Omental fat pad (tissue), 4 donors: Measurements from ENCODE around the gene IGLL5. TPM values are rescaled to one million over a fixed set of nuclear protein-coding genes. Genes with fewer than 3 reads are reported as not detected.

Experiments
- ATAC-seq: fragments of 150-250 bp; one replicate; pipeline ENCODE4 v1.9.1; 2016; ENCODE audit warnings: mild to moderate bottlenecking, moderate library complexity; ENCODE audit not compliant: low FRiP score
- DNase-seq: peaks from one replicate; pipeline ENCODE4 v3.0.0-alpha.2; 2019; ENCODE audit warnings: low spot score
- total RNA-seq, 4 donors: library from RNA; depleted of rRNA; stranded (reverse); fragments of >200 nt; gene quantifications; one replicate each; pipeline ENCODE4 v1.1.0, GENCODE V29; 2016
- TF ChIP-seq, protein P1 (sequence below), 3 donors: fragments of 450-650 bp; IDR thresholded peaks; one replicate each; pipeline ENCODE4 v1.5.1; 2016 to 2017; ENCODE audit warnings: antibody characterized with exemption in 3 of 3, mild to moderate bottlenecking in 3 of 3, moderate library complexity in 2 of 3

Gene IGLL5
- total RNA-seq, 4 donors from 2014 or later, result 1.2 to 7.7 (median 1.4) TPM

DNA sequence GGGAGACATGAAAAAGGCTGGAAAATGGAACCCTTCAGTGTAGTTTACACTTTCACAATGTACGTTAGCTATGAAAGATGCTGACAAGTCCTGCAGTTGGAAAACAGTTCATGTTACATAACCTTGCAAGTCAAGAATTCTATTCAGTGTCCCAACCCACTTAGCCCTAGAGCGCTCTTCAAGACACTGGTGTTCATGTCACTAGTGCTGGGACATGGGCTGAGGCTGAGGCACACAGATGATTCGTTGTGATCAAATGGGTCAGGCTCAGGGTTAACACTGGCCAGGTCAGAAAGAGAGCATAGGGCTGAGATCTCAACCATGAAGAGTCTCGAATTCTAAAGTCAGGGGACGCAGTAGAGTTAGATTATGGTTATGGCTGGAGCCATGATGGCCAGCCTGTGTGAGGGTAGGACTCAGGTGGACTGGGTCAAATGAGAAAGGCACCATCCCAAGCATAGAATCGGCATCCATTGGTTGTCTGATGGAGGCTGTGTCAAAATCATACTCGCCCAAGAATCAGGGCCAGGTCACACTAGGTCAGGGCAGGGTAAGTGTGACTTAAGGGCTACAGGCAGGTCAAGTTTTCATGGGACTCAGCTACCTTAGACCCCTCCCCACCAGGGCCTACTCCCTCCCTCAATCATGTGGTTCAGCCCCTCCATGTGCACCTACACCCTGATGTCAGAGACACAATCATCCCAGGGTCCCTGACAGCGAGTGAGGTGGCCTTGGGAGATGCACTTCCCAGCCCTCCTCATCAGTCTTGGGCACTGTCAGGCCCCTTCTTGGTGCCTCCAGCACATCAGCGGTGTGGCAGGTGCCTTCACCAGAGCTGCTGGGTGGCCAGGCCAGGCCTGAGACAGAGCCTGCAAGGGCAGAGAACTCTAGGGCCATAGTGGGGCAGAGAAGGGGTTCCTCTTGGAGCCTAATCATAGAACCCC, 20.2 kb downstream of the IGLL5 start:
- DNase-seq, result no peak
- TF ChIP-seq, protein P1, sequence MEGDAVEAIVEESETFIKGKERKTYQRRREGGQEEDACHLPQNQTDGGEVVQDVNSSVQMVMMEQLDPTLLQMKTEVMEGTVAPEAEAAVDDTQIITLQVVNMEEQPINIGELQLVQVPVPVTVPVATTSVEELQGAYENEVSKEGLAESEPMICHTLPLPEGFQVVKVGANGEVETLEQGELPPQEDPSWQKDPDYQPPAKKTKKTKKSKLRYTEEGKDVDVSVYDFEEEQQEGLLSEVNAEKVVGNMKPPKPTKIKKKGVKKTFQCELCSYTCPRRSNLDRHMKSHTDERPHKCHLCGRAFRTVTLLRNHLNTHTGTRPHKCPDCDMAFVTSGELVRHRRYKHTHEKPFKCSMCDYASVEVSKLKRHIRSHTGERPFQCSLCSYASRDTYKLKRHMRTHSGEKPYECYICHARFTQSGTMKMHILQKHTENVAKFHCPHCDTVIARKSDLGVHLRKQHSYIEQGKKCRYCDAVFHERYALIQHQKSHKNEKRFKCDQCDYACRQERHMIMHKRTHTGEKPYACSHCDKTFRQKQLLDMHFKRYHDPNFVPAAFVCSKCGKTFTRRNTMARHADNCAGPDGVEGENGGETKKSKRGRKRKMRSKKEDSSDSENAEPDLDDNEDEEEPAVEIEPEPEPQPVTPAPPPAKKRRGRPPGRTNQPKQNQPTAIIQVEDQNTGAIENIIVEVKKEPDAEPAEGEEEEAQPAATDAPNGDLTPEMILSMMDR (IDR thresholded peaks at IDR 0.05), result no peak
- ATAC-seq, result no peak

DNA sequence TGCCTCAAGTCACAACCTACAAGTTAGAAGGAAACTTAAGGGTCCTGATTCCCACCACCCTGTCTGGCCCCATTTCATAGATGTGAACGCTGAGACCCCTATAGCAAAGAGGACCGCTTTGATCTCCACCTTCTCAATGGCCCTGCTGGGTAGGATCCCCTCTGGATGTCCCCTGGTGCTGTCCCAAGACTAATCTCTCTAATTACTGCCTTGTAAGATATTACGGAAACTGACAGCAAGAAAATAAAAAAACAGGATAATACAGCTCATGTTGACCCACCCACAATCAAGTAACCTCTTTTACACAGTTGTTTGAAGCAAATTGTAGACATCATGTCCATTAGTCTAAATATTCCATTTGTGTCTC, 20.9 kb downstream of the IGLL5 start:
- no peak for ATAC-seq
- TF ChIP-seq, protein P1 (IDR thresholded peaks at IDR 0.05), result no peak
- no peak for DNase-seq

DNA sequence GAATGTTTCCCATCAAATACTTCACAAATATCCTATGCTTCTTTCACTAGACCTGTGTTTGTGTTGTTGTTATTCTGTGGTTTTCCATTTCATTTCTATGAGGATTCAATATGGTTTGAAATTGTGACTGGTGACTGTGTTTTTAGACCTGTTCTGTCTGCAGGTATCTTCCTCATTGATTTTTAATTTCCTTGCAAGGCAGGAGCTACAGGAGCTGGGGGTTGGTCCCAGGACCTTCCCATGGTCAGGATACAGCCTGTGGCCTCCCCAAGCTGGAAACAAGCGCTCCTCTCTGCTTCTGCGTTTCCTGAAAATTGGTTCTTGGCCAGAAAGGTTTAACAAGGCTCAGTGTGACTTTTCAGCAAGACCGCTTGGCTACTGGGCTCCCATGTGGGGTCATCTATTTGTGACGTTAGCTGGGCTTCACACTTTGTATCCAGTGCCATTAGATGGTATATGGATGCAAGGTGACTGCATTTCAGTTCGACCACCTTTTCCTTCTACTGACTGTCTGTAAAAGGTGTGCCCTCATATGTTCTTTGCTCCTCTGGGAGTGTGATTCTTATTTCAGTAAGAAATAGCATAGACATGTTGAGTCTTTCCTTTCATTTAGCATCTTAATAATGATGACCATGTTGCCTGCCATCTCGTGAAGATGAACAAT, 21.5 kb downstream of the IGLL5 start:
- no peak for DNase-seq
- TF ChIP-seq, protein P1 (IDR thresholded peaks at IDR 0.05), result no peak
- ATAC-seq, result no peak

DNA sequence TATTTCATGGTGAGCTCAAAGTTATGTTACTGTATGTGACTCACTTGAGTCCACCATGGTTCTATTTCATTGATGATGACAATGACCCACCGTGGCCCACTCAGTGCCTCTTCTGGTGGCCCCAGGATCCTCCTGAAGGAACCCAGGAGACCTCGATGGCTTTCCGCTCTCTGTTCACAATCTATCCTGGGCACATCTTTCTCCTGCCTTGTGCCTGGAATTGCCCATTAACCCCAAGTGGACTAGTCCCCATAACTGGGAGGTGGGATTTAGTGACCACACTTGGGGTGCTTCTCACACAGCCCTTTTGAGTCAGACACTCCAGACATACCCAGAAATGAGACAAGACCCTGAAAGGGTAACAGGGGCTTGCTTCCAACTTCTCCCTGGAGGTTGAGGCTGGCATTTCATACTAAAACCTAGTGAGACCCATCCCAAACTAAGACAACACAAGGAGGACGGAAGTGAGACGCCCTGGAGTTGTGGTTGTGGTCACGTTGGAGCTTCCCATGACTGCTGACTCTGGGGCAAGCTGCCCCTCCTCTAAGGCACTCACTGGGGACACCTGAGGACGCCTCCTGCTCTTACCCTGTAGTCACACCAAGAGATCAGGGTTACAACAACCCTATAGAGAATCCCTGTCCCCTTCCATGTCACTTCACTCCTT, 22.1 kb downstream of the IGLL5 start:
- DNase-seq, result no peak
- no peak for ATAC-seq
- TF ChIP-seq, protein P1 (IDR thresholded peaks at IDR 0.05), result no peak

DNA sequence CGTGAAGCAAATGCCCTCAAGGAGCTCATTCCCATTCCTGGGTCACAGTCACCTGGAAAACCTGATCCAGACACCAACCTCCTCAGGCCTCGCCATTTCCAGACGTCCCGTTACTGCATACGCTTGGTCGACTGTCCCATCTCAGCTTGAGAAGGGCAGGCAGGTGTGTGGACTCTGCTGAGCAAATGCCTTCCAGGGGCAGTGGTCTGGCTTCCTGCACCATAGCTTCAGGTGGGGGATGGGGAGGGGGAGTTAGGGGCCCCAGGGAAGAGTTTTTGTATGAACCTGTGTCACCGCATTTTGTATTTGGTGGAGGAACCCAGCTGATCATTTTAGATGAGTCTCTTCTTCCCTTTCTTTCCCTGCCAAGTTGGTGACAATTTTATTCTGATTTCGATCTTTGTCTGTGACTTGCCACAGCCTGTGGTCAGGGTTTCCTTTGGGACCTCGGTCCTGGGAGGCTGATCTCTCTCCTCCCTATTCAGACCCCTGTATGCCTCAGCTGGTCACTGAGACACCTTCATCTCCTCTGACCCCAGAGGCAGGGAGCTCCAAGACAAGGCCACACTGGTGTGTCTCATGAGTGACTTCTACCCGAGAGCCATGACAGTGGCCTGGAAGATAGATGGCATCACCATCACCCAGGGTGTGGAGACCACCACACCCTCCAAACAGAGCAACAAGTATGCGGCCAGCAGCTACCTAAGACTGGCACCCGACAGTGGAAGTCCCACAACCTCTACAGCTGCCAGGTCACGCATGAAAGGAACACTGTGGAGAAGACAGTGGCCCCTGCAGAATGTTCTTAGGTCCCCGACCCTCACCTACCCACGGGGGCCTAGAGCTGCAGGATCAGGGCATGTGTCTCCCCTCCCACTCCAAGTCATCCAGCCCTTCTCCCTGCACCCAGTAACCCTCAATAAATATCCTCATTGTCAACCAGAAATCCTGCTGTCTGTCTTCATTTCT, 22.9 kb downstream of the IGLL5 start:
- TF ChIP-seq, protein P1 (IDR thresholded peaks at IDR 0.05), result no peak
- no peak for DNase-seq
- ATAC-seq, result no peak
